ENCODE data around the gene KCNMA1. TPM values are rescaled to one million over a fixed set of nuclear protein-coding genes. Genes with fewer than 3 reads are reported as not detected.

KCNMA1 gene
- total RNA-seq, 2 donors from 2014 or later: 49.9 to 76.2 TPM

- intact Hi-C loops (cut with DNase I, micrococcal nuclease): no loop called here
- DNase-seq: no peak
- no peak for ATAC-seq
Measured at GRCh38 chr10:77492368-77492994, 145.1 kb downstream of the KCNMA1 start.

GRCh38 chr10:77490534-77491314 is 146.9 kb downstream of the KCNMA1 start:
- ATAC-seq: no peak
- intact Hi-C loops (cut with DNase I, micrococcal nuclease): no loop called here
- DNase-seq: no peak

- ATAC-seq: no peak
- DNase-seq: no peak
- intact Hi-C loops (cut with DNase I, micrococcal nuclease): no loop called here
Measured at GRCh38 chr10:77486517-77486916, 151.1 kb downstream of the KCNMA1 start.

GRCh38 chr10:77485847-77486246 is 151.8 kb downstream of the KCNMA1 start:
- DNase-seq (no peak), ATAC-seq (peak; percentile 47)
- intact Hi-C loops (cut with DNase I, micrococcal nuclease): no loop called here

DNA sequence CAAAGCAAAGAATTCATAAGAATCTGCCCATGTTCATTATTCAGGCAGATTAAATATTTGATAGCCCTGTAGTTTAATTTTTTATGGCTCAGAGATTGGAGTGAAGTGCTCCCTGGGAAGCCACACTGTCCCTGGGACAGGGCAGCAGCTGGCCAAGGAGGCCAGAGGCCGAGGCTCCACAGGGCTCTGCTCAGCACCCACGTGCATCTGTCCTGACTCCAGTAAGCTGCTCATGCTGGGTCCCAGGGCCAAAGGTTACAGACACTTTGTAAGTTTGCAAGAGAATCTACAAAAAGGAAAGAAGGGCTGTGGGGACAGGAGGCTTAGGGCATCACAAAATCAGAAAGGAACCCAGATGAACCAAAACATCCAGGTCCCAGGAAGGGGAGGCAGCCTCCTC is 155.5 kb downstream of the KCNMA1 start:
- intact Hi-C loops (cut with DNase I, micrococcal nuclease): no loop called here
- ATAC-seq: no peak

DNA sequence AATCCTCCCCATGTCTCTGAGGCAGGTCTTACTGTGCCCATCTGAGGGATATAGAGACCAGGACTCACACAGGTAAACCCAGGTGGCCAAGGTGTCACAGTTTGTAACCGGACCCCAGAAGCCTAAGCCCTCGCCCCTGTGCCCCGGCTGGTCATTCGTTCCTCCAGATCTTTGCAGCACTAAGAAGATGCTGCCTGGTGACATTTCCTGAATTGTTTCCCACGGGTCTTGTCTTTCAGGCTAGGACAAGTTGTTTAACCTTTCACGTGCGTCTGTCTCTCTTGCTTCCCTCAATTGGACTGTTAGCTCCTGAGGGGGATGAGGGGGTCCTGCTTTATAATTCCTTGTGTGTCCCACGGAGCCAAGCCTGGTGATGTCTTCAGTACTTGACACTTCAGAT is 158.0 kb downstream of the KCNMA1 start:
- no peak for DNase-seq
- peak; percentile 26 for ATAC-seq
- intact Hi-C loops (cut with DNase I, micrococcal nuclease): no loop called here

More for the DNA sequence above, 155.5 kb downstream of the KCNMA1 start:
- DNase-seq: no peak

DNA sequence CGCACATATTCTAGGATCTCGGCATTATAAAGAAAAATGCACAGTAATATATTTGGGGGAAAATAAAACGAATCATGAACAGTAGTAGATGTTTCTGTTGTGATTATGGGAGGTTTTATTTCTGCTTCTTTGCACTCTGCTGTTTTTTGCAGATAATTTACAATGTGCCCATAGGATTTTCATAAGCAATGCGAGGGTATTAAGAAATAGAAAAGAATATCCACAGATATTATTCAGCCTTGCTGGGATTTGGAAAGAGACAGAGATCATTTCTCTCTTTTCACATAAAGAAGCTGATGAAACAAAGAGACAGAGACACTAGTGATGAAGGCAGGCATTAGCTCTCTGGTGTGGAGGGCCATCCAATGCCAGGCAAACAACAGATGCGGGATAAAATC is 158.6 kb downstream of the KCNMA1 start:
- intact Hi-C loops (cut with DNase I, micrococcal nuclease): no loop called here
- ATAC-seq: no peak
- no peak for DNase-seq

GRCh38 chr10:77478247-77478961 is 159.2 kb downstream of the KCNMA1 start:
- DNase-seq: no peak
- no peak for ATAC-seq
- intact Hi-C loops (cut with DNase I, micrococcal nuclease): no loop called here

- DNase-seq (no peak), ATAC-seq (no peak)
- intact Hi-C loops (cut with DNase I, micrococcal nuclease): no loop called here
Measured at GRCh38 chr10:77475522-77475921, 162.1 kb downstream of the KCNMA1 start.

- ATAC-seq (no peak), DNase-seq (no peak)
- intact Hi-C loops (cut with DNase I, micrococcal nuclease): no loop called here
Measured at GRCh38 chr10:77474939-77475338, 162.7 kb downstream of the KCNMA1 start.

GRCh38 chr10:77474386-77474785 is 163.2 kb downstream of the KCNMA1 start:
- intact Hi-C loops (cut with DNase I, micrococcal nuclease): no loop called here
- ATAC-seq: peak; percentile 89
- DNase-seq: peak; percentile 47 to 59

GRCh38 chr10:77472146-77472545 is 165.5 kb downstream of the KCNMA1 start:
- intact Hi-C loops (cut with DNase I, micrococcal nuclease): no loop called here
- DNase-seq (no peak), ATAC-seq (no peak)

DNA sequence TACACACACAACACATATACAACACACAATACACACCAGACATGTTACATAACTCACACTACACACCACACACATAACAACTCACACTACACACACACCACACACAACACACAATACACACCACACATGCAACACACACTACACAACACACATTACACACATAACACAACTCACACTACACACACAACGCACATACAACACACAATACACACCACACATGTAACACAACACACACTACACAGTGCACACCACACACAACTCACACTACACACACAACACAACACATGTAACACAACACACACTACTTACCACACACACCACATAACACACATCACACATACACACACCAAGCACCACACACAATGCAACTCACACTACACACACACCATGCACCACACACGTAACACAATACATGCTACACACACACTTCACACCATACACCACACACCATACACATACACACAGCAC is 166.5 kb downstream of the KCNMA1 start:
- intact Hi-C loops (cut with DNase I, micrococcal nuclease): no loop called here
- ATAC-seq: no peak

GRCh38 chr10:77467422-77467963 is 170.1 kb downstream of the KCNMA1 start:
- ATAC-seq: no peak
- intact Hi-C loops (cut with DNase I, micrococcal nuclease): no loop called here

More for the DNA sequence above, 166.5 kb downstream of the KCNMA1 start:
- DNase-seq: no peak

GRCh38 chr10:77463967-77464745 is 173.5 kb downstream of the KCNMA1 start:
- DNase-seq: no peak
- intact Hi-C loops (cut with DNase I, micrococcal nuclease): no loop called here
- no peak for ATAC-seq

More at GRCh38 chr10:77467422-77467963, 170.1 kb downstream of the KCNMA1 start:
- DNase-seq: no peak

- peak in 1 of 2 donors; percentile 34 for DNase-seq
- peak; percentile 53 for ATAC-seq
- intact Hi-C loops (cut with DNase I, micrococcal nuclease): no loop called here
Measured at GRCh38 chr10:77463499-77463898, 174.1 kb downstream of the KCNMA1 start.

DNA sequence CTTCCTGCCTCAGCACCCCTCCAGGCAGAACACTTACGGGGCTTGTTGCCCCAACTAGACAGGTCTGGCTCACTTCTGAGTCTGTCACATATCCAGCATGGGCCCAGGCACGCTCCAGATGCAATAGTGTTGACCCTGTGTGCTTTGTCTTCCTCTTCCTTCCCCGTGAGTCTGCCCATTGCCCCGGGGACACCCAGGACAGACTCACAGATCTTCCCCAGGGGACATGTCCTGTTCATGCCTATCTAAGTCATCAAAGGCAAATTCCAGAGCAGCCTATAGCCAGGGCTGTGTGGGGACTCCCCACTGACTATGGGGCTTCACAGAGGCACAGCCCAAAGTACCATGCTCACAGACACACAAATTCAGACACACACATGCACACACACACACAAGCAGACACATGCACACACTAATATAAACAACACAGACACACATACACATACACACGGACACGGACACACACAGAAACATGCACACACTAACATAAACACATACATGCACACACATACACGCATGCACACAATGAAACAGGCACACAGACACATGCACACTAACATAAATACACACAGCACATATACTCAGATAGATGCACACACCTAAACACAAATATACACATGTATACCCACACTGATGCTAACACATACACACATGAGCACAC is 175.8 kb downstream of the KCNMA1 start:
- ATAC-seq: no peak
- intact Hi-C loops (cut with DNase I, micrococcal nuclease): no loop called here
- DNase-seq: no peak

GRCh38 chr10:77459905-77460304 is 177.7 kb downstream of the KCNMA1 start:
- intact Hi-C loops (cut with DNase I, micrococcal nuclease): no loop called here

More at GRCh38 chr10:77459905-77460304, 177.7 kb downstream of the KCNMA1 start:
- ATAC-seq (no peak), DNase-seq (no peak)
